GM18526 (cell line): ENCODE results near the gene FGFR4.

ENCODE experiments used
- POLR2A ChIP-seq: IDR thresholded peaks from 3 replicates; pipeline ENCODE4 v1.6.1; 2011; ENCODE audit not compliant: insufficient read length; ENCODE audit errors: extremely low read depth

The FGFR4 gene

DNA sequence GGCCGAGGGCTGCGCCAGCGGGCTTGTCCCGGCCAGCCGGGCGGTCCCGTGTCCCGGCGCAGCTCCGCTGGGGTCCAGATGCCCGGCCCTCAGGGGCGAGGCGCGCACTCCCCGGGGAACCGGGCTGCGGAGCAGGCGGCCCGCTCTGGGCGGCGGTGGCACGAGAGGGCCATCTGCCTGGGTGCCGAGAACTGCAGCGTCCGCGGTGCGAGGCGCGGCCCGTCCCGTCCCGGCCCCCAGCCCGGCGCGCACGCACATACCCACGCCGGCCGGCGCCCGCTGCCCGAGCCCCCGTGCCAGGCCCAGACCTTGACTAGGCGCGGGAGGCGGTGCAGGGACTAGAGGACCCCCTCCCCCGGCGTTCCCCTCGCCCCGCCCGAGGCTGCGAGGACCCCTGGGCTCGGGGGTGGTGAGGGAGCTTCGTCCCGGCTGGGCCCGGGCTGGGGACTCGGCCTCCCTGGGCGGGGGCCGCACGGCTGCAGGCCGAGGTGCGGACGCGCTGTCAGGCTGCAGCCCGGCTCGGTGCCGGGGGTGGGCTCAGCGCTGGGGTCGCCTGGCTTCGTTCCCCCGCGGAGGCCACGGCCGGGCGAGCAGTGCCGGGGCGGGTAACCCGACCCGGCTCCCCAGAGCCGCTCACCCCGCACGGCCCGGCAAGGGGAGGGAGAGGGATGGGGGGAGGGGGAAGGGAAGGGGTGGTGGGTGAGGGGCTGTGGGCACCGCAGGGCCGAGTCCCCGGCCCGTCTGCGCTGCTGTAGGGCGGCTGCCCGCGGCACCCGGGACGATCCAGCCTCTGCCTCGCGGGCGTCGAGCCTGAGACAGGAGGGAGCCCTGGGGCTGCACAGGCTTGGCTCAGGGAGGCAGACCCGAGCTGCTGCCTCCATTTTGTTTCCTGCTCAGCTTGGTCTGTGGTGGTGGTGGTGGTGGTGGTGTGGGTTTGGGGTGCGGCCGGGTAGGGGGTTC, 45.7 kb downstream of the FGFR4 start:
- no peak for TF ChIP-seq POLR2A

DNA sequence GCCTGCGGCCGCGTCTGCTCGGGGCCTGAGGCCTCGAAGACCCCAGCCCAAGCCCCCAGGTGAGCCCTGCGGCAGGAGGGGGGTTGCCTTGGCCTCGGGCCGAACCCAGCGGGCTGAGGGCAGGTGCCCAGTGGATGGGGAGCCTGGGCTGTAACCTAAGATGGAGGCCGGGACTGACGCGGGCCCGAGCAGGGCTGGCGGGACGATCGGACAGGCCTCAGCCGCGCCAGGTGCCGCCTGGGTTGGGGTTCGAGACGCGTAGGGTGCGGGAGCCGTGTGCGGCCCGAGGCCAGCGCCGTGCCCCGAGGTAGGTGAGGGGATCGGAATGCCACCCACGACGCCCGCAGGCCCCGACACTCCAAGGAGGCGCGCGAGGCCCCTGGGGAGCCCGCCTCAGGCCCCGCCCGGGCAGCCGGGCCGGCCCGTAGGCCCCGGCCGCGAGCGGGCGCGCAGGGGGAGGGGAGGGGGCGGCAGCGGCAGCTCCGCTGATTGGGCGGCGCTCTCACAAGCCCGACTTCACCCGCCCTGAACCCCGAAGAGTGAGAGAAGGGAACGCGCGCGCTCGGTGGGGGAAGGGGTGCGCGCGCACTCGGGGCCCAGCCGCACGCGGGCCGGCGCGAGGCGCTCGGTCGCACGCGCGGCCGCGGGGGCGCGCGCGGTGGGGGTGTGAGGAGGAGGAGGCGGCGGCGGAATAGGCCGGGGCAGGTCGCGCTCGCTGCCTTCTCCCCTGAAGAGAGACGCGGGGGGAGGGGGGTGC, 46.6 kb downstream of the FGFR4 start, which contains the start of gene NSD1:
TSS of gene NSD1 (plus strand) at position 678 of the 757 bp plus-strand sequence. CDS start 1,331 bp downstream, outside the sequence.
- peak; percentile 67 for TF ChIP-seq POLR2A

DNA sequence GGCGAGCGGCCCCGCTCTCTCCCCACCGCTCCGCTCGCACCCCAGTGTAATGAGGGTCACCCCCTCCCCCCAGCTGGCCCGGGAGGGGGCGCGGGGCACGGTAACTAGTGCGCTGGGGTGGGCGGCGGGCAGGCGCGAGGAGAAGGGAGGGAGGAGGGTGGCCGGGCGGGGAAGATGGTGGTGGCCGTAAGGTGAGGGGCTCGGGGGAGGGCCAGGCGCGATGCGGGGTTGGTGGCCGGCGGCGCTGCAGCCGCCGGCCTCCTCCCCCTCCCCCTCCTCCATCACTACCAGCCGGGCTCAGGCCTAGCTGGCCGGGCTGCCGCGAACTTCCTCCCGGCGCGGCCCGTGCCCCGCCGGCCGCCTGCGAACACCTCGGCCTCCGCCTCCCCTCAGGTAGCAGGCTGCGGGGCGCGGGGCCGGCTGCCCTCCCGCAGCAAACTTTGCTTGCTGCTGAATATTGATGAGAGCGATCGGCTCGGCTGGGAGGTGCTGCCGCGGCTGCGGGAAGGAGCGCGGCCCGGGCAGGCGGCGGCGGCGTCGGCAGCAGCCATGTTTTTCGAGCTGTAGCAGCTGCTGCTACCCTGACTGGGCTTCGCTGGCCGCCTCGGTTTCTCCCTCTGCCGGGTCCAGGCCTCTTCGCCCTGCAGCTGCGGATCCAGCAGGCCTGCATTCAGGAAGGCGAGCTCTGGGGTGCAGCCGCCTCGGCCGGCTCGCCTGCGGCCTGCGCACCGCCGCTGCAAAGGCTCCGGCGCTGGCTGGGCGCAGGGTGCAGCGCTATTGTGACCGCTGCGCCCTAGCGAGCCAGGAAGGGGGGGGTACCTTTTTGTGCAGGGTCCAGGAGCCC, 47.4 kb downstream of the FGFR4 start:
- TF ChIP-seq POLR2A: no peak

DNA sequence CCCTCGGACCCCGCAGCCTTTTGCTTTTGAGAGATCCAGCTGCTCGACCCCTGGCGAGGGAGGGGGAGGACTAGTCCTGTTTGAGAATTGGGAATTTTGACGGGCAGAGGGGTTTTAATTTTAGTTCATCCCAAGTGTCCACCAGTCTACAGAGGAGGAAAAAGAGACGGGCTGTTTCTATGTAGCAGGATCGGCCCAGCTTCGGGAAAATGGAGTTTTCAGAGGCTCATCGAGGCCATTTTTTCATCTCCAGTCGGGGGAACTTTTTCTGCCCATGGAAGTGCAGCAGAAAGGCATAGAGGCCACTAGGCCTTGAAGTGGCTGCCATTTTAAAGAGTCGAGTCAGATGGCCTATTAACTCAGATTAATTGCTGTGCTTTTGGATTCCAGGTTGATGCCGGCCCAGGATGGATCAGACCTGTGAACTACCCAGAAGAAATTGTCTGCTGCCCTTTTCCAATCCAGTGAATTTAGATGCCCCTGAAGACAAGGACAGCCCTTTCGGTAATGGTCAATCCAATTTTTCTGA, 48.0 kb downstream of the FGFR4 start:
- no peak for TF ChIP-seq POLR2A

DNA sequence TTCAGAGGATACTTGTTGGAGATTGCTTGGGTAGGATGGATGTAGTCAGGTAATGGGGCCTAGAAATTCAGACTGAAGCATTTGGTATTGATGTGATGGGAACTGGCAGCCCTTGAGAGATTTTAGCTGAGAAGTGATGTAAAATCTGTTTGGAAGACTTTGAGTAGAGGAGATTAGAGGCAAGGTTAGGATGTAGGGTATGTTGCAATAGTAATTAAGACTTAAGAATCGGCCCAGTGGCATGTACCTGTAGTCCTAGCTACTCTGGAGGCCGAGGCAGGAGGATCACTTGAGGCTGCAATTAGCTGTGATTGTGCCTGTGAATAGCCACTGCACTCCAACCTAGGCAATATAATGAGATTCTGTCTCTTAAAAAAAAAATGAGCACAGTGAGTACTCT, 53.6 kb downstream of the FGFR4 start:
- no peak for TF ChIP-seq POLR2A

DNA sequence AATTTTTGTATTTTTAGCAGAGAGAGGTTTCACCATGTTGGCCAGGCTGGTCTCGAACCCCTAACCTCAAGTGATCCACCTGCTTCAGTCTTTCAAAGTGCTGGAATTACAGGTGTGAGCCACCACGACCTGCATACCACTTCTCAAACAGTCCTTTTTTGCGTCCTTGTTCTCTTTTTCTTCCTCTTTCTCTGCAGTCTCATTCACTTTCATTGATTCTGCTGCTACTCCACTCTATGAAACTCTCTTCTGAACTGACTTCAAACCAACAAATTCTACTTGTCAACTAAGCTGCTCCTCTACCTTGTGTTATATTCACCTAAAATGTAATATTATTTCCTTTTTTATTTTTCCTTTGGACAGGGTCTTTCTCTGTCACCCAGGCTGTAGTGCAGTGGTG, 54.8 kb downstream of the FGFR4 start:
- no peak for TF ChIP-seq POLR2A

DNA sequence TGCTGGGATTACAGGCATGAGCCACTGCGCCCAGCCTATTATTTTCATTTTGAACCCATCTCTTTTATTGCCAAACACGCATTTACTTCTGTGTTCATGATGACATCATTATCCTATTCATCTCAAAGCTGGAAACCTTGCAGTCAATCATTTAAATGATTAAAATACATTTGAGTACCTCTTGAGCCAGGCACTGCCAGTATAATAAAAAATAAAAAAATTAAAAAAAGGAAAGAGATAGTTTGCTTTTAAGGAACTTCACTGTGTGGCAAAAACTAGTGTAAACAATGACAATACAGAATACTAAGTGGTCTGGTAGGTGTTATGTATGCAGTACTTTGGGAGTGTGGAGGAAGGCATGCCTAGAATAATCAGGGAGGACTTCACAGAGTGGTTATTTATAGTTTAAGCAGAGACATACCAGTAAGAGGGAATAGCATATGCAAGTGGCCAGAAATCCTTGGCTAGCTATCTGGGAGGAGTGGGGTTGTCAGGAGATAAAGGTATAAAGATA, 55.4 kb downstream of the FGFR4 start:
- TF ChIP-seq POLR2A: no peak

DNA sequence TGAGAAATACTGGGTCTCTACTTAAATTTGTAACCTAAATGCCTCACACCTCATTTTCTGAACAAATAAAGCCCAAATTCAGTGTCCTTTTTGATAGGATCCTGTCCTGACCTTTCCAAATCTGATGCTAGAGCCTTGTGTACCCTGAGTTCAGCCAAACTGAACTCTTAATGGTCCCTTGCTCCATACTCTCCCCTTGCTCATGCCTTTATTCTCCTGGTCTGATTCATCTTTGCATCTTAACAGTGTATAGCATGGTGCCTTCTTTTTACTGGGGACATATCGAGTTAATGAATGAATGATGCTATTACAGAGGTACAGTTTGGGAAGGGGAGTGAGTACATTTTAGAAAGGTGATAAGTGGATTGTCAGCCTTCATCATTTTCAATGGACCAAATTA, 56.1 kb downstream of the FGFR4 start:
- no peak for TF ChIP-seq POLR2A

DNA sequence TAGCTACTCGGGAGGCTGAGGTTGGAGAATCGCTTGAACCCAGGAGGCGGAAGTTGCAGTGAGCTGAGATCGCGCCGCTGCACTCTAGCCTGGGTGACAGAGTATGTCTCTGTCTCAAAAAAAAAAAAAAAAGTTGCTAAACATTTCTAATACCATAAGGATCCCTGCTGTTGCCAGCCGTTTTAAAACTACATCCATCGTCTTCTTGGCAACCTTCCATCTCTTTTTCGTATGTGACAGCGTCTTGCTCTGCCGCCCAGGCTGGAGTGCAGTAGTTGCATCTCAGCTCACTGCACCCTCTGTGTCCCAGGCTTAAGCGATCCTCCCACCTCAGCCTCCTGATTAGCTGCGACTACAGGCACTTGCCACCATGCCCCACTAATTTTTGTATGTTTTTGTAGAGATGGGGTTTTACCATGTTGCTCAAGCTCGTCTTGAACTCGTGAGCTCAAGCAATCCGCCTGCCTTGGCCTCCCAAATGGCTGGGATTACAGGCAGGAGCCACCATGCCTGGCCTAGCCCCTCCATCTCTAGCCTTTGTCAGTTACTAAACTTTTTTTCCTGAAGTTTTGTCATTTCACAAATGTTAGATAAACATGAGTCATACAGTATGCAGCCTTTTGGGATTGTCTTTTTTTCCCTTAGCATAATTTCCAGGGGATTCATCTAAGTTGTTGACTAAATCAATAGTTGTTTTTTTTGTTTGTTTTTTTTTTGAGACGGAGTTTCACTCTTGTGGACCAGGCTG, 60.4 kb downstream of the FGFR4 start:
- no peak for TF ChIP-seq POLR2A
